Transverse colon (tissue), 4 donors: ENCODE measurements around the gene KIAA1958. TPM values are rescaled to one million over a fixed set of nuclear protein-coding genes. Genes with fewer than 3 reads are reported as not detected.
"Not testable (repeated sequence)": the region's sequence is repeated elsewhere in the genome, so short reads cannot be mapped to it uniquely, and the experiment has no call there.

Experiments
- DNase-seq: peaks from one replicate; pipeline ENCODE4 v3.0.0-alpha.2; 2019
- H3K27ac ChIP-seq, 4 donors: fragments of 200-600 bp; sonication (generic); 2 replicates each; pipeline ENCODE4 v1.5.1; 2016 to 2018; ENCODE audit warnings: inconsistent platforms in 4 of 4
- H3K27me3 ChIP-seq: fragments of 200-600 bp; sonication (generic); 2 replicates; pipeline ENCODE4 v1.5.1; 2017; ENCODE audit warnings: inconsistent platforms
- H3K36me3 ChIP-seq, 4 donors: fragments of 200-600 bp; sonication (generic); 2 replicates each; pipeline ENCODE4 v1.5.1; 2017 to 2019; ENCODE audit warnings: inconsistent platforms in 4 of 4
- H3K4me1 ChIP-seq, 4 donors: fragments of 200-600 bp; sonication (generic); 2 replicates each; pipeline ENCODE4 v1.5.1; 2017 to 2020; ENCODE audit warnings: inconsistent platforms in 4 of 4
- H3K4me3 ChIP-seq, 4 donors: fragments of 200-600 bp; sonication (generic); 1 replicate in 1 of 4; 2 replicates in 3 of 4; pipeline versions ENCODE4 v1.5.1 to v1.6.1; 2017 to 2019; ENCODE audit warnings: inconsistent platforms in 4 of 4
- H3K9me3 ChIP-seq, 2 donors: fragments of 200-600 bp; sonication (generic); 2 replicates each; pipeline ENCODE4 v1.5.1; 2017 to 2019; ENCODE audit warnings: inconsistent platforms in 2 of 2
- CTCF ChIP-seq, 5 experiments: fragments of 200-600 bp in 3 of 5; fragments of 450-650 bp in 2 of 5; sonication (generic) in 3 of 5; IDR thresholded peaks; 1 replicate in 2 of 5; 2 replicates in 3 of 5; pipeline ENCODE4 v1.5.1; 2016 to 2017; ENCODE audit warnings: antibody characterized with exemption in 5 of 5, inconsistent platforms in 3 of 5, mild to moderate bottlenecking in 2 of 5, moderate library complexity in 1 of 5
- EP300 ChIP-seq: sonication (generic); formaldehyde crosslinking; IDR thresholded peaks from one replicate; pipeline ENCODE4 v1.6.1; 2017; ENCODE audit warnings: antibody characterized with exemption, low read depth
- POLR2A ChIP-seq: fragments of 450-650 bp; IDR thresholded peaks from one replicate; pipeline ENCODE4 v1.6.1; 2016; ENCODE audit warnings: antibody characterized with exemption, mild to moderate bottlenecking, moderate library complexity
- POLR2AphosphoS5 ChIP-seq, 3 donors: sonication (generic); formaldehyde crosslinking; IDR thresholded peaks; one replicate each; pipeline ENCODE4 v1.6.1; 2016; ENCODE audit warnings: antibody characterized with exemption in 3 of 3
- WGBS, 2 donors: methylation state at CpG; one replicate each; pipeline ENCODE4 v1.1.5; 2018; ENCODE audit warnings: low coverage in 1 of 2; 5-methylcytosine and 5-hydroxymethylcytosine counted together
- in situ Hi-C, 4 donors: fragments of 200-750 bp; cut with MboI; loops; one replicate each; pipeline versions ENCODE4 v1.15.0 to v1.15.1; 2017; ENCODE audit warnings: low sequenced_read_pairs in 3 of 4, low pct_ligation_motif_present in 1 of 4, low pct_unique_long_range_greater_than_20kb in 1 of 4
- intact Hi-C: fragments of 100-400 bp; cut with DNase I; formaldehyde crosslinking; loops from one replicate; pipeline ENCODE4 v1.15.1; 2023; ENCODE audit warnings: low total_unique reads
- total RNA-seq, 4 donors: library from RNA; depleted of rRNA; stranded (reverse); fragments of >200 nt; gene quantifications; one replicate each; pipeline ENCODE4 v1.1.0, GENCODE V29; 2016

Gene KIAA1958
- total RNA-seq, 4 donors from 2014 or later: 5.0 to 12.4 (median 9.4) TPM

GRCh38 chr9:112575107-112575506 is 88.5 kb downstream of the KIAA1958 start:
- Histone ChIP-seq H3K4me1 (peaks cover 0 to 6% (median 1%) of the 10 kb centered on the region in 4 donors), H3K27me3 (no peaks in the 10 kb centered on the region), H3K4me3 (no peak overlapping the region), H3K9me3 (no peaks in the 10 kb centered on the region), H3K36me3 (peaks cover 0 to 5% (median 0%) of the 10 kb centered on the region in 4 donors), H3K27ac (no peak overlapping the region)
- in situ Hi-C loops: no loop called here
- intact Hi-C loops: no loop called here
- WGBS, 2 donors: 96 to 97% methylated on average over 2 to 8 of the region's 8 CpGs
- no peak for TF ChIP-seq CTCF (IDR thresholded peaks at IDR 0.05)
- TF ChIP-seq POLR2A: no peak
- no peak for TF ChIP-seq EP300
- TF ChIP-seq POLR2AphosphoS5 (IDR thresholded peaks at IDR 0.05): no peak
- no peak for DNase-seq

GRCh38 chr9:112581469-112582176 is 95.0 kb downstream of the KIAA1958 start:
- TF ChIP-seq EP300 (no peak), POLR2AphosphoS5 (IDR thresholded peaks at IDR 0.05) (no peak), POLR2A (no peak), CTCF (IDR thresholded peaks at IDR 0.05) (no peak)
- no peak for DNase-seq

GRCh38 chr9:112582371-112583262 is 96.0 kb downstream of the KIAA1958 start:
- no peak for DNase-seq
- H3K27me3 ChIP-seq: no peaks in the 10 kb centered on the region
- intact Hi-C loops: no loop called here
- no peaks in the 10 kb centered on the region for H3K9me3 ChIP-seq
- no peaks in the 10 kb centered on the region for H3K4me1 ChIP-seq
- no peak overlapping the region for H3K4me3 ChIP-seq
- in situ Hi-C loops: no loop called here
- H3K27ac ChIP-seq: no peak overlapping the region
- TF ChIP-seq CTCF (IDR thresholded peaks at IDR 0.05) (no peak), EP300 (no peak), POLR2A (no peak), POLR2AphosphoS5 (IDR thresholded peaks at IDR 0.05) (no peak)
- 82 to 88% methylated on average over 7 of the region's 7 CpGs for WGBS, 2 donors
- H3K36me3 ChIP-seq: no peaks in the 10 kb centered on the region

More at GRCh38 chr9:112581469-112582176, 95.0 kb downstream of the KIAA1958 start:
- no peaks in the 10 kb centered on the region for H3K9me3 ChIP-seq
- in situ Hi-C loops: no loop called here
- no peaks in the 10 kb centered on the region for H3K27me3 ChIP-seq
- no peaks in the 10 kb centered on the region for H3K36me3 ChIP-seq
- intact Hi-C loops: no loop called here
- WGBS, 2 donors: 89 to 96% methylated on average over 5 to 7 of the region's 7 CpGs
- H3K27ac ChIP-seq: no peak overlapping the region
- H3K4me1 ChIP-seq: no peaks in the 10 kb centered on the region
- no peak overlapping the region for H3K4me3 ChIP-seq

- in situ Hi-C loops: no loop called here
- no peak for DNase-seq
- Histone ChIP-seq H3K4me1 (no peaks in the 10 kb centered on the region), H3K36me3 (no peaks in the 10 kb centered on the region), H3K27me3 (no peaks in the 10 kb centered on the region), H3K27ac (no peak overlapping the region), H3K9me3 (no peaks in the 10 kb centered on the region), H3K4me3 (no peak overlapping the region)
- 93 to 95% methylated on average over 3 to 4 of the region's 4 CpGs for WGBS, 2 donors
- no peak for TF ChIP-seq POLR2A
- TF ChIP-seq POLR2AphosphoS5 (IDR thresholded peaks at IDR 0.05): no peak
- TF ChIP-seq EP300: no peak
- no peak for TF ChIP-seq CTCF (IDR thresholded peaks at IDR 0.05)
- intact Hi-C loops: no loop called here
These were observed 100.0 kb downstream of the KIAA1958 start for GRCh38 chr9:112586599-112587155.

- DNase-seq, H3K4me1 ChIP-seq, in situ Hi-C loops, H3K27me3 ChIP-seq, H3K4me3 ChIP-seq, intact Hi-C loops, H3K27ac ChIP-seq, H3K9me3 ChIP-seq, H3K36me3 ChIP-seq: not testable (repeated sequence)
- 76 to 88% methylated on average over 8 of the region's 8 CpGs for whole genome bisulfite sequencing, 2 donors
These were observed 105.2 kb downstream of the KIAA1958 start for GRCh38 chr9:112591875-112592274.
